Trophoblast cell (in vitro differentiated cells and primary cell): Measurements from ENCODE around the gene VASH2.

Experiments used
- DNase-seq, 2 donors: peaks; one replicate each; pipeline ENCODE4 v3.0.0-alpha.2; 2016
- H2AFZ ChIP-seq: 2 replicates; pipeline ENCODE4 v1.6.1; 2013; ENCODE audit warnings: low read length, moderate library complexity, mild to moderate bottlenecking; ENCODE audit not compliant: insufficient read depth, poor library complexity
- H2AK5ac ChIP-seq: 2 replicates; pipeline ENCODE4 v1.6.1; 2013; ENCODE audit warnings: mild to moderate bottlenecking, low read length
- H2BK120ac ChIP-seq: 2 replicates; pipeline ENCODE4 v1.6.1; 2013; ENCODE audit warnings: low read length, mild to moderate bottlenecking, moderate library complexity; ENCODE audit not compliant: insufficient read depth, poor library complexity
- H2BK12ac ChIP-seq: 2 replicates; pipeline ENCODE4 v1.6.1; 2013; ENCODE audit warnings: mild to moderate bottlenecking, low read length, moderate library complexity
- H2BK5ac ChIP-seq: 2 replicates; pipeline ENCODE4 v1.6.1; 2013; ENCODE audit warnings: low read length, low read depth, moderate library complexity, mild to moderate bottlenecking; ENCODE audit not compliant: poor library complexity
- H3K14ac ChIP-seq: 2 replicates; pipeline ENCODE4 v1.6.1; 2013; ENCODE audit warnings: mild to moderate bottlenecking, low read length
- H3K18ac ChIP-seq: 2 replicates; pipeline ENCODE4 v1.6.1; 2013; ENCODE audit warnings: mild to moderate bottlenecking, low read length
- H3K23ac ChIP-seq: 2 replicates; pipeline ENCODE4 v1.6.1; 2013; ENCODE audit warnings: low read length
- H3K27ac ChIP-seq: 2 replicates; pipeline ENCODE4 v1.5.1; 2013; ENCODE audit warnings: low read depth, mild to moderate bottlenecking, inconsistent platforms, low read length, moderate library complexity
- H3K27me3 ChIP-seq: 2 replicates; pipeline ENCODE4 v1.6.1; 2013; ENCODE audit warnings: inconsistent platforms, mild to moderate bottlenecking, low read length, moderate library complexity; ENCODE audit not compliant: insufficient read depth
- H3K36me3 ChIP-seq, 2 experiments: 1 replicate in 1 of 2; 2 replicates in 1 of 2; pipeline ENCODE4 v1.6.1; 2013; ENCODE audit warnings: low read length in 2 of 2, mild to moderate bottlenecking in 2 of 2, moderate library complexity in 1 of 2; ENCODE audit not compliant: insufficient read depth in 2 of 2, control insufficient read depth in 1 of 2
- H3K4ac ChIP-seq: 2 replicates; pipeline ENCODE4 v1.6.1; 2013; ENCODE audit warnings: low read depth, mild to moderate bottlenecking, low read length, moderate library complexity
- H3K4me1 ChIP-seq, 2 experiments: 1 replicate in 1 of 2; 2 replicates in 1 of 2; pipeline ENCODE4 v1.6.1; 2013; ENCODE audit warnings: low read length in 2 of 2, mild to moderate bottlenecking in 2 of 2, moderate library complexity in 1 of 2; ENCODE audit not compliant: insufficient read depth in 2 of 2, control insufficient read depth in 1 of 2
- H3K4me2 ChIP-seq: 2 replicates; pipeline ENCODE4 v1.6.1; 2013; ENCODE audit warnings: inconsistent platforms, mild to moderate bottlenecking, low read length, moderate library complexity
- H3K4me3 ChIP-seq: 2 replicates; pipeline ENCODE4 v1.5.1; 2013; ENCODE audit warnings: mild to moderate bottlenecking, low read depth, low read length, inconsistent platforms
- H3K79me1 ChIP-seq: one replicate; pipeline ENCODE4 v1.6.1; 2013; ENCODE audit warnings: low read length
- H3K79me2 ChIP-seq: 2 replicates; pipeline ENCODE4 v1.6.1; 2013; ENCODE audit warnings: low read length, mild to moderate bottlenecking; ENCODE audit not compliant: control insufficient read depth, insufficient read depth, poor library complexity
- H3K9ac ChIP-seq: 2 replicates; pipeline ENCODE4 v1.6.1; 2013; ENCODE audit warnings: mild to moderate bottlenecking, low read length
- H3K9me3 ChIP-seq: 2 replicates; pipeline ENCODE4 v1.6.1; 2013; ENCODE audit warnings: low read depth, mild to moderate bottlenecking, control low read depth, inconsistent platforms, low read length; ENCODE audit not compliant: insufficient read depth
- H4K12ac ChIP-seq: 2 replicates; pipeline ENCODE4 v1.6.1; 2013; ENCODE audit warnings: low read depth, mild to moderate bottlenecking, low read length, moderate library complexity
- H4K8ac ChIP-seq: 2 replicates; pipeline ENCODE4 v1.6.1; 2013; ENCODE audit warnings: low read depth, mild to moderate bottlenecking, low read length, moderate library complexity
- H4K91ac ChIP-seq: one replicate; pipeline ENCODE4 v1.6.1; 2013; ENCODE audit warnings: low read depth, mild to moderate bottlenecking, low read length, moderate library complexity
- WGBS: extraction: QIAGEN DNeasy Blood & Tissue Kit; methylation state at CpG from one replicate; pipeline ENCODE4 v1.1.7; 2013; ENCODE audit warnings: missing lambda C conversion rate; ENCODE audit not compliant: insufficient read length, insufficient coverage; ENCODE audit errors: extremely low coverage; 5-methylcytosine and 5-hydroxymethylcytosine counted together

Gene VASH2

GRCh38 chr1:212971312-212971711, 21.0 kb downstream of the VASH2 start:
- Histone ChIP-seq H3K4me2 (no peak overlapping the region), H4K91ac (no peak overlapping the region), H3K27me3 (no peaks in the 10 kb centered on the region), H2BK5ac (no peak overlapping the region), H3K23ac (no peak overlapping the region), H3K4me3 (no peak overlapping the region), H3K14ac (no peak overlapping the region), H3K27ac (no peak overlapping the region), H4K8ac (no peak overlapping the region), H4K12ac (no peak overlapping the region), H3K4me1 (peaks cover 15 to 21% of the 10 kb centered on the region in 2 experiments), H3K79me2 (no peaks in the 10 kb centered on the region), H3K18ac (no peak overlapping the region), H3K79me1 (peaks cover 3% of the 10 kb centered on the region), H2BK120ac (no peak overlapping the region), H2BK12ac (no peak overlapping the region), H3K9ac (no peak overlapping the region), H2AK5ac (no peak overlapping the region), H3K36me3 (peaks cover 3 to 6% of the 10 kb centered on the region in 2 experiments), H2AFZ (no peak overlapping the region), H3K9me3 (peaks cover 2% of the 10 kb centered on the region), H3K4ac (no peak overlapping the region)
- WGBS = no CpG with 5 or more reads among the region's 5 CpGs
- peak in 1 of 2 donors; percentile 59 for DNase-seq

DNA sequence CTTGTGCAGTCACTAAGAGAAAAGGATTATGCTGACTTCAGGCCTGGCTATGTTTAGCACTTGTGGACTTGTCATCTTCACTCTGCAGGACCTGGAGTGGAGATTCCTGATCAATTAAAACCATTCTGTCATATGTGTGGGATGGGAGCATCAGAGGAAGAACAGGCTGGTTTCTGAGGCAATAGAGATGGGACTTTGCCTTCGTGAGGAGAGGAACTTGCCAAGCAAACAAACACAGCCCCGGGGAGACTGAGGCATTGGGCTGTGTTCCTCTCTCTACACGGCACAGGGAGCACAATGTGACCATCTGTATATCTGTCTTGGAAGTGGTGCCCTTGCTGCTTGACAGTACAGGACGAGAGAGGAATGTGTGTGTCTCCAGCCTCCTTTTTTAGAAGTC, 23.1 kb downstream of the VASH2 start:
- no peak for DNase-seq
- Histone ChIP-seq H3K23ac (no peak overlapping the region), H2BK5ac (no peak overlapping the region), H3K4me3 (no peak overlapping the region), H3K4ac (no peak overlapping the region), H3K9ac (no peak overlapping the region), H4K12ac (no peak overlapping the region), H2AFZ (no peak overlapping the region), H3K9me3 (peaks cover 2% of the 10 kb centered on the region), H3K27ac (no peak overlapping the region), H3K36me3 (peaks cover 3 to 6% of the 10 kb centered on the region in 2 experiments), H2BK12ac (no peak overlapping the region), H3K4me1 (peaks cover 13 to 14% of the 10 kb centered on the region in 2 experiments), H3K18ac (no peak overlapping the region), H3K4me2 (no peak overlapping the region), H2BK120ac (no peak overlapping the region), H3K79me2 (no peaks in the 10 kb centered on the region), H3K14ac (no peak overlapping the region), H4K8ac (no peak overlapping the region), H4K91ac (no peak overlapping the region), H3K27me3 (no peaks in the 10 kb centered on the region), H3K79me1 (peaks cover 3% of the 10 kb centered on the region), H2AK5ac (no peak overlapping the region)
- WGBS = no CpG with 5 or more reads among the region's 4 CpGs

- Histone ChIP-seq H3K27ac (no peak overlapping the region), H3K79me2 (no peaks in the 10 kb centered on the region), H4K8ac (no peak overlapping the region), H4K12ac (no peak overlapping the region), H2AK5ac (no peak overlapping the region), H2AFZ (no peak overlapping the region), H3K36me3 (peaks cover 3 to 6% of the 10 kb centered on the region in 2 experiments), H2BK120ac (no peak overlapping the region), H2BK5ac (no peak overlapping the region), H3K18ac (no peak overlapping the region), H3K4me3 (no peak overlapping the region), H3K14ac (no peak overlapping the region), H3K4me2 (no peak overlapping the region), H4K91ac (no peak overlapping the region), H3K9ac (no peak overlapping the region), H3K79me1 (no peaks in the 10 kb centered on the region), H3K23ac (no peak overlapping the region), H2BK12ac (no peak overlapping the region), H3K27me3 (no peaks in the 10 kb centered on the region), H3K4me1 (peaks cover 9% of the 10 kb centered on the region in 2 experiments), H3K4ac (no peak overlapping the region), H3K9me3 (peaks cover 2% of the 10 kb centered on the region)
- DNase-seq = no peak
- no CpG with 5 or more reads among the region's 8 CpGs for WGBS
These were observed 23.6 kb downstream of the VASH2 start for GRCh38 chr1:212973899-212974298.

GRCh38 chr1:212974711-212975110, 24.4 kb downstream of the VASH2 start:
- Histone ChIP-seq H2BK120ac (no peak overlapping the region), H2AK5ac (no peak overlapping the region), H3K36me3 (peaks cover 3 to 6% of the 10 kb centered on the region in 2 experiments), H3K14ac (no peak overlapping the region), H3K79me2 (no peaks in the 10 kb centered on the region), H4K91ac (no peak overlapping the region), H3K4me1 (peaks cover 5 to 7% of the 10 kb centered on the region in 2 experiments), H3K4me3 (no peak overlapping the region), H4K8ac (no peak overlapping the region), H2AFZ (no peak overlapping the region), H3K79me1 (no peaks in the 10 kb centered on the region), H3K9me3 (peaks cover 2% of the 10 kb centered on the region), H3K27me3 (no peaks in the 10 kb centered on the region), H3K23ac (no peak overlapping the region), H3K4ac (no peak overlapping the region), H4K12ac (no peak overlapping the region), H2BK5ac (no peak overlapping the region), H3K4me2 (no peak overlapping the region), H3K9ac (no peak overlapping the region), H3K27ac (no peak overlapping the region), H3K18ac (no peak overlapping the region), H2BK12ac (no peak overlapping the region)
- no peak for DNase-seq
- no CpG with 5 or more reads among the region's 6 CpGs for WGBS
